ENCODE measurements around the gene SLC25A48. TPM values are rescaled to one million over a fixed set of nuclear protein-coding genes. Genes with fewer than 3 reads are reported as not detected.

Gene SLC25A48
- total and polyA plus RNA-seq, 7 experiments from 2014 or later: not detected

Small RNA genes within 50 kb of the gene (microRNA-seq; reads per million reads assigned to microRNA genes)
- not detected for gene MIR5692C1 (ENCODE audit: borderline microRNAs expressed)

Other genes starting within 250 kb of the SLC25A48 start
- under 1 TPM in 1 of 5 experiments, not detected in 4; 0.70 TPM for gene IL9, start 61.2 kb downstream of the SLC25A48 start, total RNA-seq
- gene IL9, start 61.2 kb downstream of the SLC25A48 start, polyA plus RNA-seq: not detected
- not detected for gene LECT2, start 120.3 kb downstream of the SLC25A48 start, total RNA-seq
- gene LECT2, start 120.3 kb downstream of the SLC25A48 start, polyA plus RNA-seq: not detected
- gene TGFBI, start 194.3 kb downstream of the SLC25A48 start, total RNA-seq: 100 to 1,000 TPM in 1 of 5 experiments, 10 to 100 TPM in 3, not detected in 1; 18.1 to 167 (median 20.5) TPM
- under 1 TPM; 0.07 to 0.32 TPM for gene TGFBI, start 194.3 kb downstream of the SLC25A48 start, polyA plus RNA-seq